Fibroblast of upper back skin (primary cell): Measurements from ENCODE around the gene LHPP.

Source experiments
- DNase-seq: peaks from one replicate; pipeline ENCODE4 v3.0.0-alpha.2; 2013

Gene LHPP

GRCh38 chr10:124559372-124560132 lies 97.9 kb downstream of the LHPP start:
- no peak for DNase-seq

GRCh38 chr10:124560377-124561105 lies 98.9 kb downstream of the LHPP start:
- DNase-seq = peak; percentile 41

GRCh38 chr10:124561206-124561605 lies 99.6 kb downstream of the LHPP start:
- no peak for DNase-seq

GRCh38 chr10:124562425-124563060 lies 100.9 kb downstream of the LHPP start:
- DNase-seq = no peak

- DNase-seq = no peak
These were observed 101.9 kb downstream of the LHPP start for GRCh38 chr10:124563320-124564040.

GRCh38 chr10:124564881-124565280 lies 103.3 kb downstream of the LHPP start:
- DNase-seq = no peak

- no peak for DNase-seq
These were observed 104.1 kb downstream of the LHPP start for GRCh38 chr10:124565565-124566221.

- DNase-seq = no peak
These were observed 104.7 kb downstream of the LHPP start for GRCh38 chr10:124566222-124566888.

- no peak for DNase-seq
These were observed 105.6 kb downstream of the LHPP start for GRCh38 chr10:124566981-124567835.

- DNase-seq = no peak
These were observed 106.7 kb downstream of the LHPP start for GRCh38 chr10:124568339-124568738.

GRCh38 chr10:124568848-124569622 lies 107.4 kb downstream of the LHPP start:
- no peak for DNase-seq

- no peak for DNase-seq
These were observed 108.2 kb downstream of the LHPP start for GRCh38 chr10:124569623-124570470.

GRCh38 chr10:124570646-124571045 lies 109.0 kb downstream of the LHPP start:
- no peak for DNase-seq

GRCh38 chr10:124572751-124573150 lies 111.1 kb downstream of the LHPP start:
- DNase-seq = no peak

GRCh38 chr10:124573726-124574455 lies 112.3 kb downstream of the LHPP start:
- DNase-seq = no peak

- DNase-seq = no peak
These were observed 112.9 kb downstream of the LHPP start for GRCh38 chr10:124574456-124575070.

GRCh38 chr10:124575107-124576035 lies 113.7 kb downstream of the LHPP start:
- DNase-seq = no peak
